Heart left ventricle (tissue), 16 donors: Measurements from ENCODE around the gene SLC35D3. TPM values are rescaled to one million over a fixed set of nuclear protein-coding genes. Genes with fewer than 3 reads are reported as not detected.

Experiments
- ATAC-seq, 4 donors: fragments of 200-7000 bp; cut with Tn5 transposase; one replicate each; pipeline ENCODE4 v1.9.1; 2020 to 2022; ENCODE audit warnings: moderate library complexity in 4 of 4, mild to moderate bottlenecking in 3 of 4, moderate number of reproducible peaks in 1 of 4
- DNase-seq, 5 donors: peaks; one replicate each; pipeline ENCODE4 v3.0.0-alpha.2; 2020
- H3K27ac ChIP-seq, 12 donors: fragments of 200-600 bp; sonication (generic) in 4 of 12; one replicate each; pipeline versions ENCODE4 v1.5.0 to v1.8.0; 2016 to 2022; ENCODE audit warnings: mild to moderate bottlenecking in 2 of 12
- H3K27me3 ChIP-seq, 9 donors: fragments of 200-600 bp; sonication (generic) in 2 of 9; one replicate each; pipeline versions ENCODE4 v1.5.1 to v1.8.0; 2016 to 2022; ENCODE audit warnings: mild to moderate bottlenecking in 3 of 9
- H3K36me3 ChIP-seq, 9 donors: fragments of 200-600 bp; sonication (generic) in 2 of 9; one replicate each; pipeline versions ENCODE4 v1.5.0 to v1.8.0; 2018 to 2022; ENCODE audit warnings: mild to moderate bottlenecking in 2 of 9
- H3K4me1 ChIP-seq, 12 donors: fragments of 200-600 bp; sonication (generic) in 4 of 12; one replicate each; pipeline versions ENCODE4 v1.5.0 to v1.8.0; 2016 to 2022; ENCODE audit warnings: mild to moderate bottlenecking in 3 of 12
- H3K4me3 ChIP-seq, 12 donors: fragments of 200-600 bp; sonication (generic) in 4 of 12; one replicate each; pipeline versions ENCODE4 v1.5.0 to v1.8.0; 2017 to 2022; ENCODE audit warnings: mild to moderate bottlenecking in 9 of 12, moderate library complexity in 4 of 12
- H3K9me3 ChIP-seq, 12 donors: fragments of 200-600 bp; sonication (generic) in 4 of 12; one replicate each; pipeline versions ENCODE4 v1.5.0 to v1.8.0; 2016 to 2022; ENCODE audit warnings: mild to moderate bottlenecking in 1 of 12
- CTCF ChIP-seq, 12 donors: fragments of 200-600 bp; sonication (generic) in 4 of 12; IDR thresholded peaks; one replicate each; pipeline versions ENCODE4 v1.5.0 to v1.8.0; 2018 to 2022; ENCODE audit warnings: antibody characterized with exemption in 12 of 12, mild to moderate bottlenecking in 5 of 12
- POLR2A ChIP-seq, 2 donors: fragments of 450-650 bp; IDR thresholded peaks; one replicate each; pipeline ENCODE4 v1.6.1; 2017; ENCODE audit warnings: antibody characterized with exemption in 2 of 2, mild to moderate bottlenecking in 2 of 2, moderate library complexity in 2 of 2
- WGBS, 4 donors: extraction: QIAGEN DNeasy Blood & Tissue Kit in 2 of 4; methylation state at CpG; one replicate each; pipeline versions ENCODE4 v1.1.5 to v1.1.7; 2013 to 2018; 5-methylcytosine and 5-hydroxymethylcytosine counted together
- intact Hi-C, 10 donors: fragments of 100-400 bp; cut with DNase I; formaldehyde crosslinking; loops; one replicate each; pipeline versions ENCODE4 v1.11.1 to v1.14.2; 2022
- polyA plus RNA-seq, 2 donors: library from polyadenylated mRNA; stranded (reverse); fragments of 200-250 nt; gene quantifications; one replicate each; pipeline ENCODE4 v1.2.3, GENCODE V29; 2013
- total RNA-seq, 9 donors: library from RNA; depleted of rRNA in 2 of 9; stranded (reverse); fragments of >200 nt in 2 of 9; fragmentation: NEBNext Ultra II Directional in 3 of 9; extraction: Animal tissue kit (Norgen Biotek cat#: 25700) in 3 of 9; gene quantifications; one replicate each; pipeline versions ENCODE4 v1.1.0 to v1.2.4, GENCODE V29; 2016 to 2023
- donor health status: ischemic (EF 13 %, LVEDD 7.1; RV severe dilation, severe dysfunction).
- donor health status: healthy with polysubstance abuse.
- donor health status: DM: no; HTN: yes; CAD: no.
- donor health status: DM: no; HTN: no; CAD: no.
- donor health status: ischemic (EF 25% LVEDD 6.9; RV normal size, moderate dysfunction).
- donor health status: ischemic (EF 25% LVEDD 5.7; RV mildly dilated, moderate dysfunction).
- donor health status: healthy.
- donor health status: DM: yes; HTN: yes; CAD: no.
- donor health status: ischemic (EF 35%, LVEDD 5.7; RV mildly dilated, moderate dysfunction).
- donor health status: nonischemic (EF 11% LVEDD 7.7; RV severe dilation, severe dysfunction).
- donor health status: DM: yes; HTN: yes; CAD: no.
- donor health status: PGD.
- donor health status: ischemic (EF 29% LVEDD 5.4; RV normal size, mild dysfunction).
- donor health status: nonischemic (EF 23%, LVEDD 6.1; RV moderate dilation, normal function).

SLC35D3 gene
- total and polyA plus RNA-seq, 11 donors, result 0.03 to 0.16 TPM; not detected in 9

- 70 to 88% (median 78%) methylated on average over 4 of the region's 4 CpGs for WGBS, 4 donors
- no peak for DNase-seq
- Histone ChIP-seq H3K4me1 (no peaks in the 10 kb centered on the region), H3K36me3 (no peaks in the 10 kb centered on the region), H3K4me3 (no peak overlapping the region), H3K9me3 (no peaks in the 10 kb centered on the region), H3K27me3 (peaks cover 0 to 6% (median 0%) of the 10 kb centered on the region in 9 donors), H3K27ac (no peak overlapping the region)
- ATAC-seq, result no peak
- intact Hi-C loops, result no loop called here
- TF ChIP-seq POLR2A (IDR thresholded peaks at IDR 0.05), result no peak
- no peak for TF ChIP-seq CTCF (IDR thresholded peaks at IDR 0.05)
Observed at GRCh38 chr6:136950436-136951126, 28.5 kb downstream of the SLC35D3 start.

GRCh38 chr6:136952714-136953260 lies 30.7 kb downstream of the SLC35D3 start:
- no peak for ATAC-seq
- Histone ChIP-seq H3K36me3 (no peaks in the 10 kb centered on the region), H3K27me3 (no peaks in the 10 kb centered on the region), H3K9me3 (no peaks in the 10 kb centered on the region), H3K4me3 (no peak overlapping the region), H3K27ac (no peak overlapping the region), H3K4me1 (peaks cover 0 to 10% (median 0%) of the 10 kb centered on the region in 12 donors)
- TF ChIP-seq POLR2A (IDR thresholded peaks at IDR 0.05), result no peak
- no peak for TF ChIP-seq CTCF (IDR thresholded peaks at IDR 0.05)
- 60 to 66% (median 63%) methylated on average over 7 of the region's 7 CpGs for WGBS, 4 donors
- intact Hi-C loops, result no loop called here
- no peak for DNase-seq

- TF ChIP-seq CTCF (IDR thresholded peaks at IDR 0.05) (no peak), POLR2A (IDR thresholded peaks at IDR 0.05) (no peak)
- no peak overlapping the region for H3K4me3 ChIP-seq
- no peak for DNase-seq
- H3K27ac ChIP-seq, result no peak overlapping the region
- H3K27me3 ChIP-seq, result peaks cover 0 to 4% (median 0%) of the 10 kb centered on the region in 9 donors
- 89 to 94% (median 91%) methylated on average over 3 of the region's 3 CpGs for WGBS, 4 donors
- H3K9me3 ChIP-seq, result no peaks in the 10 kb centered on the region
- no peaks in the 10 kb centered on the region for H3K36me3 ChIP-seq
- H3K4me1 ChIP-seq, result peaks cover 0 to 10% (median 0%) of the 10 kb centered on the region in 12 donors
- intact Hi-C loops, result no loop called here
- no peak for ATAC-seq
Observed at GRCh38 chr6:136955123-136955522, 33.0 kb downstream of the SLC35D3 start.

GRCh38 chr6:136956590-136957544 lies 34.8 kb downstream of the SLC35D3 start:
- WGBS, 4 donors, result 49 to 55% (median 53%) methylated on average over 14 of the region's 14 CpGs
- Histone ChIP-seq H3K4me1 (peaks cover 0 to 10% (median 0%) of the 10 kb centered on the region in 12 donors), H3K36me3 (no peaks in the 10 kb centered on the region), H3K27me3 (peaks cover 0 to 4% (median 0%) of the 10 kb centered on the region in 9 donors), H3K4me3 (no peak overlapping the region), H3K9me3 (no peaks in the 10 kb centered on the region), H3K27ac (no peak overlapping the region)
- intact Hi-C loops, result no loop called here
- no peak for TF ChIP-seq CTCF (IDR thresholded peaks at IDR 0.05)
- TF ChIP-seq POLR2A (IDR thresholded peaks at IDR 0.05), result no peak
- no peak for ATAC-seq
- DNase-seq, result no peak
